Cardiac muscle cell (in vitro differentiated cells and primary cell): ENCODE data around the gene YEATS2. TPM values are rescaled to one million over a fixed set of nuclear protein-coding genes. Genes with fewer than 3 reads are reported as not detected.
"Not testable (repeated sequence)": the region's sequence is repeated elsewhere in the genome, so short reads cannot be mapped to it uniquely, and the experiment has no call there.

ENCODE experiments used
- DNase-seq, 2 donors: peaks; one replicate each; pipeline versions ENCODE4 v3.0.0 to v3.0.0-alpha.2; 2010 to 2017; ENCODE audit warnings: low read depth in 1 of 2, low spot score in 1 of 2
- H3K27ac ChIP-seq: fragments of 200-600 bp; sonication (generic); 2 replicates; pipeline ENCODE4 v1.5.1; 2016
- H3K27me3 ChIP-seq: fragments of 200-600 bp; sonication (generic); 2 replicates; pipeline ENCODE4 v1.6.0; 2016; ENCODE audit warnings: control low read depth
- H3K36me3 ChIP-seq: fragments of 200-600 bp; sonication (generic); 2 replicates; pipeline ENCODE4 v1.5.1; 2016; ENCODE audit warnings: control low read depth
- H3K4me1 ChIP-seq: fragments of 200-600 bp; sonication (generic); 2 replicates; pipeline ENCODE4 v1.8.1; 2017; ENCODE audit warnings: low read depth, mild to moderate bottlenecking, mixed run types
- H3K4me3 ChIP-seq: fragments of 200-600 bp; sonication (generic); 2 replicates; pipeline ENCODE4 v1.5.1; 2016; ENCODE audit warnings: mild to moderate bottlenecking
- H3K9me3 ChIP-seq: fragments of 200-600 bp; sonication (generic); 2 replicates; pipeline ENCODE4 v1.5.1; 2017; ENCODE audit warnings: low read depth, mild to moderate bottlenecking, control low read depth
- CTCF ChIP-seq: IDR thresholded peaks from 2 replicates; pipeline ENCODE4 v1.5.1; 2012; ENCODE audit warnings: low read depth, mild to moderate bottlenecking, low read length
- polyA plus RNA-seq: library from polyadenylated mRNA; unstranded; fragments of >200 nt; fragmentation: Nextera tagmentation; extraction: Ambion mirVana; gene quantifications from 2 replicates; pipeline ENCODE4 v1.2.1, GENCODE V29; 2016
- total RNA-seq: library from RNA; depleted of rRNA; stranded (reverse); fragments of >200 nt; gene quantifications from 2 replicates; pipeline ENCODE4 v1.2.3, GENCODE V29; 2016

Gene YEATS2
- total and polyA plus RNA-seq, 2 experiments from 2014 or later: 15.7 to 34.9 TPM

DNA sequence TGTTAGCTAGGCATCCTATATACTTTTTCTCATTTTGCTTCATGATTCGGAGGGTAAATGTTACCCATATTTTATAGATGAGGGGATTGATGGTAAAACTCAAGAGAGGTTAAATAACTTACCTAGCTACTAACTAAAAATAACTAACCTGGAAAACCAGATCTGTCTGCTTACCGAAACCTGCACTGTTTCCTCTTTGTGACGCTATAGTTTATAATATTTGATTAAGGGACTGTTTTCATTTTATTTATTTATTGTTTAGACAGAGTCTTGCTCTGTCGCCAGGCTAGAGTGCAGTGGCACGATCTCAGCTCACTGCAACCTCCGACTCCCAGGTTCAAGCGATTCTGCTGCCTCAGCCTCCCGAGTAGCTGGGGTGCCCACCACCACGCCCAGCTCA is 71.9 kb downstream of the YEATS2 start:
- no peak for TF ChIP-seq CTCF
- DNase-seq: no peak
- Histone ChIP-seq H3K36me3 (peaks cover 14% of the 10 kb centered on the region), H3K4me3 (no peak overlapping the region), H3K27me3 (no peaks in the 10 kb centered on the region), H3K27ac (no peak overlapping the region), H3K4me1 (no peaks in the 10 kb centered on the region), H3K9me3 (no peaks in the 10 kb centered on the region)

DNA sequence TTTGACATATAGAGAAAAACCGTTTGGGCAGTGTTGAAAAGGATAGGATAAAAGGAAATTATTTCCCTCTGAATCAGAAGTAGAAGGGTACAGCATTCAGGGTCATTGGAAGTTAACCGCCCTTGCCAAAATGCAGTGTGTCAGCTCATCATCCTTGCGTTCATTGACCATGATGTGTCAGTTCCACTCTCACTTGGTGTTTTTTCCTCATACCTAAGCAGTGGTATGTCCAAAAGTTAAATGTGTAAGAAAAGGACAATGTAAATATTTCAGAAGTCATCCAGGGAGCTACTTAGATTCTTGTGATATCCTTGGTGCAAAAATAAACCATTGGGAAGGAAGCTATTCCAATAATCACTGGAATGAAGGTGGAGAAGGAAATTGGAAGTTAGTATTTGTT is 77.0 kb downstream of the YEATS2 start:
- Histone ChIP-seq H3K4me1 (no peaks in the 10 kb centered on the region), H3K9me3 (no peaks in the 10 kb centered on the region), H3K27ac (no peak overlapping the region), H3K36me3 (peaks cover 54% of the 10 kb centered on the region), H3K27me3 (no peaks in the 10 kb centered on the region), H3K4me3 (no peak overlapping the region)
- DNase-seq: peak in 1 of 2 donors; percentile 37
- TF ChIP-seq CTCF: no peak

DNA sequence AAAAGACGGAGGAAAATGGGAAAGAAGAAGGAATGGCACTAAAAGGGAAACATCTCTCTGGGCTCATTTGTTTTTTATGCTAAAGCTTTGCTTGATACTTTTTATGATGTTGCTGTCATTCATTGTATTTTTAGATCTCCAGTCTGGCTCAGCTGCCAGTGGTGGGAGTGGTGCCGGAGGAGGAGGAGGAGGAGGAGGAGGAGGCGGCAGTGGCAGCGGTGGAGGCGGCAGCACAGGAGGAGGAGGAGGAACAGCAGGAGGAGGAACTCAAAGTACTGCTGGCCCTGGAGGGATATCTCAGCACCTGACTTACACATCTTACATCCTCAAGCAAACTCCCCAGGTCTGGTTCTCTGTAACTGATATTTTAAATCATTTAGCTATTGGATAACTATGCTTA is 78.2 kb downstream of the YEATS2 start:
- DNase-seq: no peak
- no peaks in the 10 kb centered on the region for H3K4me1 ChIP-seq
- H3K36me3 ChIP-seq: peaks cover 63% of the 10 kb centered on the region
- TF ChIP-seq CTCF: no peak
- H3K27ac ChIP-seq: no peak overlapping the region
- no peaks in the 10 kb centered on the region for H3K9me3 ChIP-seq
- H3K27me3 ChIP-seq: no peaks in the 10 kb centered on the region
- no peak overlapping the region for H3K4me3 ChIP-seq

GRCh38 chr3:183776451-183776850 is 78.9 kb downstream of the YEATS2 start:
- H3K36me3 ChIP-seq: peaks cover 68% of the 10 kb centered on the region
- H3K27ac ChIP-seq, H3K9me3 ChIP-seq, H3K4me3 ChIP-seq, DNase-seq, H3K27me3 ChIP-seq, H3K4me1 ChIP-seq: not testable (repeated sequence)

DNA sequence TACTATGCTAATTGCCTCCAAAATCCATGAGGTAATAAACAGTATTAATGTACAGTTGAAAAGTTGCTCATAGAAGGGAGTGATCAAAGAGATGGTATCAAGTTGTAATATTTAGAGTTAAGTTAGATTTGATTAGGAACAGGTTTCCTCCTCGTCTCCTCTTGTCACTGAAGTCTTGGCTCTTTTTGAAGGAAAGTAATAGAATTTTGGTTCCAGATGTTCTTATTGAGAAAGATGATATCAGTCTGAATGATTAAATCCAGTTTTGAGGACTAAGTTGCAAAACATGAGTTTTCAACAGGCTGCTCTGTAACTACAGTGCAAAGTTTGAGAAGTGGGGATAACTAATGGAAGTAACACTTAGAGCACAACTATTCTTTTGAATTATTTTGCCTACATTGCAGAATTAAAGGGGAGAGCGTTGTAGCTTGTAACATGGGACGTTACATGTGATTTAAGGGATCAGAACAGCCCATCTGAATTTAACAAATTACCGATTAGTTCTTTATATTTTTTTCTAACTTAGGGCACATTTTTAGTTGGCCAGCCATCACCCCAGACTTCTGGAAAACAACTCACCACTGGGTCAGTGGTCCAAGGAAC is 79.5 kb downstream of the YEATS2 start:
- peaks cover 67% of the 10 kb centered on the region for H3K36me3 ChIP-seq
- H3K9me3 ChIP-seq: no peaks in the 10 kb centered on the region

More for the DNA sequence above, 79.5 kb downstream of the YEATS2 start:
- DNase-seq: no peak
- H3K4me3 ChIP-seq: no peak overlapping the region
- TF ChIP-seq CTCF: no peak
- H3K4me1 ChIP-seq: no peaks in the 10 kb centered on the region
- no peak overlapping the region for H3K27ac ChIP-seq
- no peaks in the 10 kb centered on the region for H3K27me3 ChIP-seq
